GM12878 (cell line): ENCODE data around the gene TNS4. TPM values are rescaled to one million over a fixed set of nuclear protein-coding genes. Genes with fewer than 3 reads are reported as not detected.

Source experiments
- ATAC-seq: fragments of 200-7000 bp; cut with Tn5 transposase; 3 replicates; pipeline ENCODE4 v1.9.1; 2020; ENCODE audit warnings: mild to moderate bottlenecking, moderate library complexity
- BruUV-seq: library from RNA; stranded (reverse); fragments of 400-500 nt; replicated peaks from 2 replicates; lab custom pipeline; 2021; lab: Mats Ljungman, UMichigan
- CTCF ChIA-PET: fragments of 300-600 bp; sonication (Branson Sonifier 250); formaldehyde crosslinking; extraction: SDS; loops from one replicate; lab custom pipeline; 2021; ENCODE audit warnings: inconsistent platforms; lab: Yijun Ruan, JAX
- POLR2A ChIA-PET: fragments of 350-600 bp; formaldehyde crosslinking; extraction: SDS; loops from one replicate; lab custom pipeline; 2021; ENCODE audit warnings: inconsistent platforms; lab: Charles Lee
- RAD21 ChIA-PET: fragments of 300-600 bp; sonication (Branson Sonifier 250); formaldehyde crosslinking; loops from one replicate; lab custom pipeline; 2023; ENCODE audit warnings: antibody characterized with exemption; ENCODE audit not compliant: unreplicated experiment; lab: Charles Lee
- SMC1A ChIA-PET: fragments of 300-600 bp; sonication (Branson Sonifier 250); formaldehyde crosslinking; loops from one replicate; lab custom pipeline; 2023; ENCODE audit not compliant: unreplicated experiment, uncharacterized antibody; lab: Charles Lee
- DNase-seq: peaks from one replicate; pipeline ENCODE4 v3.0.0-alpha.2; 2011; ENCODE audit warnings: low read depth, low spot score
- FAIRE-seq: peaks from 3 replicates; lab custom pipeline; 2011; peaks lifted over from hg19 to GRCh38; lab: Jason Lieb, UNC
- H2AFZ ChIP-seq: 2 replicates; pipeline ENCODE4 v1.6.0; 2011; ENCODE audit warnings: low read depth, low read length, control low read depth; ENCODE audit not compliant: control insufficient read depth
- H3K27ac ChIP-seq: 2 replicates; pipeline ENCODE4 v1.5.1; 2011; ENCODE audit warnings: control low read depth; ENCODE audit not compliant: control insufficient read depth, insufficient read depth
- H3K27me3 ChIP-seq, 2 experiments: replicated peaks in 1 of 2; 2 replicates each; pipeline versions ENCODE4 v1.6.0 to v1.6.1; 2011; ENCODE audit warnings: low read length in 1 of 2; ENCODE audit not compliant: control insufficient read depth in 2 of 2, insufficient read depth in 2 of 2
- H3K36me3 ChIP-seq, 2 experiments: 2 replicates each; pipeline ENCODE4 v1.5.1; 2011; ENCODE audit warnings: low read length in 1 of 2; ENCODE audit not compliant: control insufficient read depth in 2 of 2, insufficient read depth in 2 of 2
- H3K4me1 ChIP-seq: 2 replicates; pipeline ENCODE4 v1.6.1; 2011; ENCODE audit warnings: mild to moderate bottlenecking, low read length, moderate library complexity, mixed read lengths; ENCODE audit not compliant: control insufficient read depth, insufficient read depth
- H3K4me2 ChIP-seq: 2 replicates; pipeline ENCODE4 v1.6.0; 2011; ENCODE audit warnings: control low read depth; ENCODE audit not compliant: control insufficient read depth, insufficient read depth
- H3K4me3 ChIP-seq: fragments of 200-600 bp; sonication (generic); 2 replicates; pipeline ENCODE4 v1.5.1; 2016
- H3K79me2 ChIP-seq: 2 replicates; pipeline ENCODE4 v1.6.0; 2011; ENCODE audit warnings: low read length; ENCODE audit not compliant: control insufficient read depth, insufficient read depth
- H3K9ac ChIP-seq: 2 replicates; pipeline ENCODE4 v1.8.0; 2011; ENCODE audit warnings: low read length, control low read depth, mixed read lengths; ENCODE audit not compliant: control insufficient read depth, insufficient read depth
- H3K9me3 ChIP-seq: replicated peaks from 3 replicates; pipeline ENCODE4 v1.5.1; 2011; ENCODE audit warnings: mild to moderate bottlenecking, low read length; ENCODE audit not compliant: control insufficient read depth, insufficient read depth
- H4K20me1 ChIP-seq: 2 replicates; pipeline ENCODE4 v1.6.0; 2011; ENCODE audit not compliant: control insufficient read depth, insufficient read depth
- BCL11A ChIP-seq: IDR thresholded peaks from 2 replicates; pipeline ENCODE4 v1.6.1; 2011; ENCODE audit warnings: low read depth, low read length
- CREB1 ChIP-seq: IDR thresholded peaks from 2 replicates; pipeline ENCODE4 v1.6.1; 2012; ENCODE audit warnings: low read depth, mild to moderate bottlenecking, inconsistent platforms
- DPF2 ChIP-seq: fragments of 450-650 bp; IDR thresholded peaks from 2 replicates; pipeline ENCODE4 v1.6.1; 2017; ENCODE audit warnings: mild to moderate bottlenecking
- HCFC1 ChIP-seq: fragments of 150-350 bp; IDR thresholded peaks from 2 replicates; pipeline ENCODE4 v1.6.1; 2014; ENCODE audit warnings: low read length
- MEF2B ChIP-seq: fragments of 450-650 bp; IDR thresholded peaks from 2 replicates; pipeline ENCODE4 v1.6.1; 2018; ENCODE audit warnings: mild to moderate bottlenecking, moderate library complexity; ENCODE audit not compliant: partially characterized antibody, poor library complexity, severe bottlenecking
- MYB ChIP-seq: fragments of 150-350 bp; IDR thresholded peaks from 2 replicates; pipeline ENCODE4 v1.6.1; 2014; ENCODE audit warnings: mild to moderate bottlenecking, low read depth, low read length, borderline replicate concordance
- POLR2A ChIP-seq: IDR thresholded peaks from 2 replicates; pipeline ENCODE4 v1.6.1; 2011; ENCODE audit warnings: low read depth, mild to moderate bottlenecking, low read length
- RUNX3 ChIP-seq: IDR thresholded peaks from 2 replicates; pipeline ENCODE4 v1.6.1; 2012; ENCODE audit warnings: low read length, inconsistent platforms
- SREBF2 ChIP-seq: IDR thresholded peaks from 2 replicates; pipeline ENCODE4 v1.6.1; 2012; ENCODE audit warnings: mild to moderate bottlenecking, low read length
- ZNF217 ChIP-seq: fragments of 450-650 bp; IDR thresholded peaks from 2 replicates; pipeline ENCODE4 v1.6.1; 2017; ENCODE audit warnings: antibody characterized with exemption, mild to moderate bottlenecking
- ZNF24 ChIP-seq: fragments of 450-650 bp; IDR thresholded peaks from 2 replicates; pipeline ENCODE4 v1.6.1; 2017; ENCODE audit warnings: antibody characterized with exemption, mild to moderate bottlenecking
- WGBS: methylation state at CpG from one replicate; pipeline ENCODE4 v1.1.6; 2016; ENCODE audit warnings: low lambda C conversion rate; ENCODE audit not compliant: insufficient replicate concordance, insufficient coverage; ENCODE audit errors: missing lambda C conversion rate; 5-methylcytosine and 5-hydroxymethylcytosine counted together
- in situ Hi-C: fragments of 300-500 bp; cut with MboI; formaldehyde crosslinking; loops from 9 replicates; pipeline ENCODE4 v1.14.3; 2018; ENCODE audit warnings: mixed read lengths
- intact Hi-C: fragments of 100-400 bp; cut with micrococcal nuclease; formaldehyde crosslinking; loops from one replicate; pipeline ENCODE4 v1.14.2; 2022; ENCODE audit not compliant: unreplicated experiment
- polyA plus RNA-seq, 11 experiments: library from polyadenylated mRNA; depleted of rRNA in 4 of 11; unstranded in 6 of 11; stranded (reverse) in 5 of 11; fragments of >200 nt; fragmentation: Nextera tagmentation in 4 of 11; fragmentation: Illumina TruSeq in 1 of 11; extraction: Ambion mirVana in 4 of 11; extraction: Trizol in 1 of 11; gene quantifications; 1 replicate in 1 of 11; 2 replicates in 10 of 11; pipeline versions ENCODE4 v1.2.1 to v1.2.3, GENCODE V29; 2011 to 2016; ENCODE audit warnings: inconsistent platforms in 2 of 11, missing spikeins in 2 of 11, low read depth in 1 of 11
- total RNA-seq, 4 experiments: library from RNA; depleted of rRNA in 3 of 4; stranded (reverse); fragments of >200 nt in 3 of 4; fragmentation: Illumina TruSeq in 1 of 4; extraction: Trizol in 1 of 4; gene quantifications; 2 replicates each; pipeline versions ENCODE4 v1.2.1 to v1.2.3, GENCODE V29; 2013 to 2021
- TF ChIP-seq, protein P1 (sequence below): IDR thresholded peaks from 2 replicates; pipeline ENCODE4 v1.6.1; 2012; ENCODE audit warnings: low read length, inconsistent platforms
- TF ChIP-seq, protein P2 (sequence below): IDR thresholded peaks from 2 replicates; pipeline ENCODE4 v1.6.1; 2012; ENCODE audit warnings: improper control_type of control experiment, low read depth, low read length; ENCODE audit not compliant: insufficient replicate concordance
- TF ChIP-seq, protein P3 (sequence below), 3 experiments: IDR thresholded peaks in 2 of 3; conservative IDR thresholded peaks in 1 of 3; 2 replicates each; pipeline ENCODE4 v1.5.1; 2011; ENCODE audit warnings: low read depth in 3 of 3, low read length in 3 of 3, mild to moderate bottlenecking in 3 of 3, control low read depth in 2 of 3, moderate library complexity in 2 of 3, inconsistent platforms in 1 of 3, mixed read lengths in 1 of 3; ENCODE audit not compliant: control insufficient read depth in 2 of 3, insufficient read depth in 1 of 3; ENCODE audit errors: extremely low read depth in 1 of 3
- TF ChIP-seq, protein P4 (sequence below): fragments of 450-650 bp; IDR thresholded peaks from 2 replicates; pipeline ENCODE4 v1.6.1; 2017; ENCODE audit warnings: low read depth, mild to moderate bottlenecking, moderate library complexity

The TNS4 gene
- total and polyA plus RNA-seq, 10 of the 15 experiments (the other 5 are each of a cell fraction or from before 2014, with no cell fraction given) = 0.10 to 0.90 (median 0.68) TPM; not detected in 2

DNA sequence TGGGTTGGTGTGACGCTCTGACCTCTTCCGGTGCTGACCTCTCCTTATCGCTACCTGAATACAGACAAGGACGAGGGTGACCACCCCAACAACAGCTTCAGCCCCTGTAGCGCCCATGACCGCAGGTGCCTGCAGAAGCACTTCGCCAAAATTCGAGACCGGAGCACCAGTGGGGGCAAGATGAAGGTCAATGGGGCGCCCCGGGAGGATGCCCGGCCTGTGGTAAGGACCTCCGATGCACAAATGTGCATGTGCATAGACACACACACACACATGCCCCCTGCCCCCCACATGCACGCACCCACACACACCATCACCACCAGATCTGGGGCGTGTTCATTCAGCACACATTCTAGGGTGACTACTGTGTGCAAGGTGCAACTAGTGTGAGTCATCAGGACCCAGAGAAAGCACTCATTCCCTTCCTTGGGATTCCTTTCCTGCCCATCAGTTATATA, 48.5 kb downstream of the TNS4 start:
- ChIA-PET RAD21 (interaction anchor here (1.4 kb wide), 1 partner anchor 35 kb away, joined by 3 read pairs; the partner anchor contains the start of gene TOP2A), SMC1A (interaction anchor here (4.4 kb wide), 1 partner anchor 79 kb away, joined by 27 read pairs; no protein-coding TSS in a partner anchor), POLR2A (no interaction called here), CTCF (interaction anchor here (2.1 kb wide), 1 partner anchor 23 kb away, joined by 5 read pairs; no protein-coding TSS in a partner anchor)
- no peak overlapping the region for H3K9ac ChIP-seq
- intact Hi-C loops = no loop called here
- in situ Hi-C loops = no loop called here
- H2AFZ ChIP-seq = no peak overlapping the region
- H3K27me3 ChIP-seq = 0 out of 4 replicates have a peak, but pooled peaks cover 0 to 7% of the 10 kb centered on the region in 2 experiments
- DNase-seq (no peak), FAIRE-seq (no peak), ATAC-seq (no peak)
- H3K27ac ChIP-seq = no peak overlapping the region
- H3K4me1 ChIP-seq = no peaks in the 10 kb centered on the region; the same call in 1 of the 2 replicates
- no peaks in the 10 kb centered on the region for H3K9me3 ChIP-seq
- H3K4me3 ChIP-seq = no peak overlapping the region
- H3K36me3 ChIP-seq = no peaks in the 10 kb centered on the region
- H4K20me1 ChIP-seq = no peaks in the 10 kb centered on the region
- BruUV-seq = no TSS peak
- WGBS = 61% methylated on average over 15 of the region's 15 CpGs
- no peak overlapping the region for H3K4me2 ChIP-seq
- H3K79me2 ChIP-seq = no peaks in the 10 kb centered on the region
- TF ChIP-seq, protein P1, sequence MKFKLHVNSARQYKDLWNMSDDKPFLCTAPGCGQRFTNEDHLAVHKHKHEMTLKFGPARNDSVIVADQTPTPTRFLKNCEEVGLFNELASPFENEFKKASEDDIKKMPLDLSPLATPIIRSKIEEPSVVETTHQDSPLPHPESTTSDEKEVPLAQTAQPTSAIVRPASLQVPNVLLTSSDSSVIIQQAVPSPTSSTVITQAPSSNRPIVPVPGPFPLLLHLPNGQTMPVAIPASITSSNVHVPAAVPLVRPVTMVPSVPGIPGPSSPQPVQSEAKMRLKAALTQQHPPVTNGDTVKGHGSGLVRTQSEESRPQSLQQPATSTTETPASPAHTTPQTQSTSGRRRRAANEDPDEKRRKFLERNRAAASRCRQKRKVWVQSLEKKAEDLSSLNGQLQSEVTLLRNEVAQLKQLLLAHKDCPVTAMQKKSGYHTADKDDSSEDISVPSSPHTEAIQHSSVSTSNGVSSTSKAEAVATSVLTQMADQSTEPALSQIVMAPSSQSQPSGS = no peak
- no peak for TF ChIP-seq ZNF217
- TF ChIP-seq, protein P2, sequence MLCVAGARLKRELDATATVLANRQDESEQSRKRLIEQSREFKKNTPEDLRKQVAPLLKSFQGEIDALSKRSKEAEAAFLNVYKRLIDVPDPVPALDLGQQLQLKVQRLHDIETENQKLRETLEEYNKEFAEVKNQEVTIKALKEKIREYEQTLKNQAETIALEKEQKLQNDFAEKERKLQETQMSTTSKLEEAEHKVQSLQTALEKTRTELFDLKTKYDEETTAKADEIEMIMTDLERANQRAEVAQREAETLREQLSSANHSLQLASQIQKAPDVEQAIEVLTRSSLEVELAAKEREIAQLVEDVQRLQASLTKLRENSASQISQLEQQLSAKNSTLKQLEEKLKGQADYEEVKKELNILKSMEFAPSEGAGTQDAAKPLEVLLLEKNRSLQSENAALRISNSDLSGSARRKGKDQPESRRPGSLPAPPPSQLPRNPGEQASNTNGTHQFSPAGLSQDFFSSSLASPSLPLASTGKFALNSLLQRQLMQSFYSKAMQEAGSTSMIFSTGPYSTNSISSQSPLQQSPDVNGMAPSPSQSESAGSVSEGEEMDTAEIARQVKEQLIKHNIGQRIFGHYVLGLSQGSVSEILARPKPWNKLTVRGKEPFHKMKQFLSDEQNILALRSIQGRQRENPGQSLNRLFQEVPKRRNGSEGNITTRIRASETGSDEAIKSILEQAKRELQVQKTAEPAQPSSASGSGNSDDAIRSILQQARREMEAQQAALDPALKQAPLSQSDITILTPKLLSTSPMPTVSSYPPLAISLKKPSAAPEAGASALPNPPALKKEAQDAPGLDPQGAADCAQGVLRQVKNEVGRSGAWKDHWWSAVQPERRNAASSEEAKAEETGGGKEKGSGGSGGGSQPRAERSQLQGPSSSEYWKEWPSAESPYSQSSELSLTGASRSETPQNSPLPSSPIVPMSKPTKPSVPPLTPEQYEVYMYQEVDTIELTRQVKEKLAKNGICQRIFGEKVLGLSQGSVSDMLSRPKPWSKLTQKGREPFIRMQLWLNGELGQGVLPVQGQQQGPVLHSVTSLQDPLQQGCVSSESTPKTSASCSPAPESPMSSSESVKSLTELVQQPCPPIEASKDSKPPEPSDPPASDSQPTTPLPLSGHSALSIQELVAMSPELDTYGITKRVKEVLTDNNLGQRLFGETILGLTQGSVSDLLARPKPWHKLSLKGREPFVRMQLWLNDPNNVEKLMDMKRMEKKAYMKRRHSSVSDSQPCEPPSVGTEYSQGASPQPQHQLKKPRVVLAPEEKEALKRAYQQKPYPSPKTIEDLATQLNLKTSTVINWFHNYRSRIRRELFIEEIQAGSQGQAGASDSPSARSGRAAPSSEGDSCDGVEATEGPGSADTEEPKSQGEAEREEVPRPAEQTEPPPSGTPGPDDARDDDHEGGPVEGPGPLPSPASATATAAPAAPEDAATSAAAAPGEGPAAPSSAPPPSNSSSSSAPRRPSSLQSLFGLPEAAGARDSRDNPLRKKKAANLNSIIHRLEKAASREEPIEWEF = no peak
- no peak for TF ChIP-seq CREB1
- TF ChIP-seq HCFC1 = no peak
- TF ChIP-seq RUNX3 = no peak
- no peak for TF ChIP-seq POLR2A
- no peak for TF ChIP-seq BCL11A
- no peak for TF ChIP-seq MYB
- TF ChIP-seq SREBF2 = no peak
- no peak for TF ChIP-seq ZNF24
- no peak for TF ChIP-seq DPF2
- TF ChIP-seq, protein P3, sequence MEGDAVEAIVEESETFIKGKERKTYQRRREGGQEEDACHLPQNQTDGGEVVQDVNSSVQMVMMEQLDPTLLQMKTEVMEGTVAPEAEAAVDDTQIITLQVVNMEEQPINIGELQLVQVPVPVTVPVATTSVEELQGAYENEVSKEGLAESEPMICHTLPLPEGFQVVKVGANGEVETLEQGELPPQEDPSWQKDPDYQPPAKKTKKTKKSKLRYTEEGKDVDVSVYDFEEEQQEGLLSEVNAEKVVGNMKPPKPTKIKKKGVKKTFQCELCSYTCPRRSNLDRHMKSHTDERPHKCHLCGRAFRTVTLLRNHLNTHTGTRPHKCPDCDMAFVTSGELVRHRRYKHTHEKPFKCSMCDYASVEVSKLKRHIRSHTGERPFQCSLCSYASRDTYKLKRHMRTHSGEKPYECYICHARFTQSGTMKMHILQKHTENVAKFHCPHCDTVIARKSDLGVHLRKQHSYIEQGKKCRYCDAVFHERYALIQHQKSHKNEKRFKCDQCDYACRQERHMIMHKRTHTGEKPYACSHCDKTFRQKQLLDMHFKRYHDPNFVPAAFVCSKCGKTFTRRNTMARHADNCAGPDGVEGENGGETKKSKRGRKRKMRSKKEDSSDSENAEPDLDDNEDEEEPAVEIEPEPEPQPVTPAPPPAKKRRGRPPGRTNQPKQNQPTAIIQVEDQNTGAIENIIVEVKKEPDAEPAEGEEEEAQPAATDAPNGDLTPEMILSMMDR (IDR thresholded peaks at IDR 0.05 in 2 of 3, conservative IDR thresholded peaks at IDR 0.05 in 1 of 3; ENCODE audit: control insufficient read depth in 2 of 3, extremely low read depth in 1 of 3, insufficient read depth in 1 of 3, low read depth in 3 of 3, low read length in 3 of 3) = no peak
- no peak for TF ChIP-seq MEF2B
- TF ChIP-seq, protein P4, sequence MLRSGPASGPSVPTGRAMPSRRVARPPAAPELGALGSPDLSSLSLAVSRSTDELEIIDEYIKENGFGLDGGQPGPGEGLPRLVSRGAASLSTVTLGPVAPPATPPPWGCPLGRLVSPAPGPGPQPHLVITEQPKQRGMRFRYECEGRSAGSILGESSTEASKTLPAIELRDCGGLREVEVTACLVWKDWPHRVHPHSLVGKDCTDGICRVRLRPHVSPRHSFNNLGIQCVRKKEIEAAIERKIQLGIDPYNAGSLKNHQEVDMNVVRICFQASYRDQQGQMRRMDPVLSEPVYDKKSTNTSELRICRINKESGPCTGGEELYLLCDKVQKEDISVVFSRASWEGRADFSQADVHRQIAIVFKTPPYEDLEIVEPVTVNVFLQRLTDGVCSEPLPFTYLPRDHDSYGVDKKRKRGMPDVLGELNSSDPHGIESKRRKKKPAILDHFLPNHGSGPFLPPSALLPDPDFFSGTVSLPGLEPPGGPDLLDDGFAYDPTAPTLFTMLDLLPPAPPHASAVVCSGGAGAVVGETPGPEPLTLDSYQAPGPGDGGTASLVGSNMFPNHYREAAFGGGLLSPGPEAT = no peak
